ENCODE results near the gene CBLL1. TPM values are rescaled to one million over a fixed set of nuclear protein-coding genes. Genes with fewer than 3 reads are reported as not detected.

CBLL1 gene
- total RNA-seq (2016; rRNA removed; fragmentation: Illumina TruSeq; extraction: Trizol) (10.5 and 12.2 TPM in 2 replicates), polyA plus RNA-seq (2011; rRNA removed) (8.8 and 9.1 TPM in 2 replicates), polyA minus RNA-seq (2011; rRNA and poly(A)+ RNA removed; ENCODE audit: low replicate concordance) (10.1 and 20.3 TPM in 2 replicates), Bru-seq, nascent RNA (percentile 92 among the genes with signal in this experiment), BruChase-seq, experiment 1, labeled RNA remaining after a 6-hour chase (percentile 83 among the genes with signal in this experiment), BruChase-seq, experiment 2, labeled RNA remaining after a 2-hour chase (percentile 89 among the genes with signal in this experiment)
- 4.6 and 9.6 TPM in 2 replicates for total RNA-seq (2016; cell fraction: cytosol; rRNA removed; fragmentation: Illumina TruSeq; extraction: Trizol; ENCODE audit: low read depth)
- 8.4 and 9.8 TPM in 2 replicates for total RNA-seq (2016; cell fraction: insoluble cytoplasmic fraction; rRNA removed; fragmentation: Illumina TruSeq; extraction: Trizol)
- total RNA-seq (2016; cell fraction: membrane; rRNA removed; fragmentation: Illumina TruSeq; extraction: Trizol): 10.8 and 12.2 TPM in 2 replicates
- 14.2 and 14.8 TPM in 2 replicates for total RNA-seq (2016; cell fraction: nucleus; rRNA removed; fragmentation: Illumina TruSeq; extraction: Trizol)
- 4.3 and 5.7 TPM in 2 replicates for polyA plus RNA-seq (2011; cell fraction: cytosol; rRNA removed)
- 14.0 and 15.1 TPM in 2 replicates for polyA plus RNA-seq (2011; cell fraction: nucleus; rRNA removed)
- polyA plus RNA-seq (2012): 20.1 and 22.9 TPM in 2 replicates
- polyA plus RNA-seq (2016; cell fraction: cytosol; fragmentation: Illumina TruSeq; extraction: Trizol; ENCODE audit: low read depth): 2.6 and 2.7 TPM in 2 replicates
- 14.3 and 19.8 TPM in 2 replicates for polyA plus RNA-seq (2016; cell fraction: insoluble cytoplasmic fraction; fragmentation: Illumina TruSeq; extraction: Trizol; ENCODE audit: low read depth)
- 5.6 and 7.4 TPM in 2 replicates for polyA plus RNA-seq (2016; cell fraction: membrane; fragmentation: Illumina TruSeq; extraction: Trizol; ENCODE audit: low read depth)
- polyA plus RNA-seq (2016; cell fraction: nucleus; fragmentation: Illumina TruSeq; extraction: Trizol; ENCODE audit: insufficient read depth, low read depth): 15.6 and 15.9 TPM in 2 replicates
- 15.6 and 20.4 TPM in 2 replicates for polyA minus RNA-seq (2011; cell fraction: cytosol; rRNA and poly(A)+ RNA removed)
- polyA minus RNA-seq (2011; cell fraction: nucleus; rRNA and poly(A)+ RNA removed): 42.4 and 45.3 TPM in 2 replicates
- long read RNA-seq, experiment 1, full-length matches to known transcripts: 4 of 5 reads
- long read RNA-seq, experiment 1, partial matches to known transcripts: 0 of 5 reads
- long read RNA-seq, experiment 1, other reads (novel, unspliced or antisense): 1 of 5 reads
- long read RNA-seq, experiment 2, full-length matches to known transcripts: 8 of 31 reads
- long read RNA-seq, experiment 2, partial matches to known transcripts: 4 of 31 reads
- long read RNA-seq, experiment 2, other reads (novel, unspliced or antisense): 19 of 31 reads

- H3K4me2 ChIP-seq (ENCODE audit: low read depth, low read length): peak within 1 kb of the TSS; percentile 94
- in situ Hi-C loops (cut with HindIII; ENCODE audit: extremely low pct_ligation_motif_present, low pct_unique_long_range_greater_than_20kb): loop anchor here (5.0 to 25.0 kb wide), 2 partner anchors 129 to 369 kb away; no protein-coding TSS in a partner anchor
- H3K9me3 ChIP-seq (ENCODE audit: low read length): no peaks in the 10 kb centered on the region
- CTCF ChIA-PET (ENCODE audit: low intra/inter-chr PET ratio, low total read pairs): interaction anchor here (1.7 to 2.4 kb wide), 2 partner anchors 131 to 136 kb away, joined by 20 to 30 read pairs; no protein-coding TSS in a partner anchor
- peak within 1 kb of the TSS; percentile 95 for H2AFZ ChIP-seq (ENCODE audit: low read length)
- intact Hi-C loops (cut with micrococcal nuclease; ENCODE audit: unreplicated experiment): loop anchor here (1.0 to 10.0 kb wide), 5 partner anchors 36 to 401 kb away; no protein-coding TSS in a partner anchor
- peaks cover 0 to 3% of the 10 kb centered on the region in 2 experiments; a peak in 1 of 5 replicates for H3K36me3 ChIP-seq (replicated peaks in 1 of 2; ENCODE audit: control insufficient read depth in 1 of 2, insufficient read depth in 2 of 2, low read length in 2 of 2)
- BruUV-seq (replicated peaks): TSS peak; percentile 81
- peak within 1 kb of the TSS; percentile 92 for H3K9ac ChIP-seq (ENCODE audit: insufficient read depth, low read depth, low read length)
- peak within 1 kb of the TSS; percentile 98 for H3K27ac ChIP-seq (ENCODE audit: extremely low read length, insufficient read depth, low read length)
- POLR2A ChIA-PET: interaction anchor here (0.8 to 3.0 kb wide), 21 partner anchors 12 to 575 kb away, joined by 3 to 30 read pairs (median 4); partner anchors contain the start of genes BCAP29, COG5, DLD and DUS4L
- DNase-seq (ENCODE audit: low spot score) (peak; percentile 91), FAIRE-seq (peak; percentile 21), ATAC-seq (peak; percentile 97)
- peaks cover 17% of the 10 kb centered on the region for H4K20me1 ChIP-seq (ENCODE audit: insufficient read depth, low read length)
- no peaks in the 10 kb centered on the region; a peak in 1 of 5 replicates for H3K27me3 ChIP-seq (ENCODE audit: control insufficient read depth in 1 of 2, insufficient read depth in 2 of 2, low read length in 2 of 2)
- peak within 1 kb of the TSS; percentile 86 to 92 (median 87) for H3K4me3 ChIP-seq (replicated peaks in 1 of 3; ENCODE audit: insufficient read depth in 1 of 3, low read depth in 2 of 3, low read length in 3 of 3)
- peaks cover 37% of the 10 kb centered on the region for H3K4me1 ChIP-seq (ENCODE audit: insufficient read depth, low read length)
- WGBS (ENCODE audit: low lambda C conversion rate): 0% methylated on average over 23 of the region's 56 CpGs
- H3K79me2 ChIP-seq (ENCODE audit: insufficient read depth, low read length): peaks cover 48% of the 10 kb centered on the region
- peak; percentile 67; the same call in 1 of the 2 replicates for TF ChIP-seq JUND (CRISPR knock-in tag; IDR thresholded peaks at IDR 0.05)
- TF ChIP-seq KLF6 (CRISPR knock-in tag; IDR thresholded peaks at IDR 0.05): peak; percentile 21
- TF ChIP-seq ZNF513 (CRISPR knock-in tag; conservative IDR thresholded peaks at IDR 0.05): no peak; the same call in 1 of the 2 replicates
- TF ChIP-seq TAF1 (CRISPR knock-in tag; IDR thresholded peaks at IDR 0.05): peak; percentile 75; the same call in 1 of the 2 replicates
- no peak for TF ChIP-seq ATF7 (IDR thresholded peaks at IDR 0.05)
- no peak for TF ChIP-seq ATF7 (CRISPR knock-in tag; IDR thresholded peaks at IDR 0.05)
- TF ChIP-seq MYNN (CRISPR knock-in tag; IDR thresholded peaks at IDR 0.05; ENCODE audit: low read depth): no peak
- peak; percentile 80 for TF ChIP-seq DNMT3B (CRISPR knock-in tag; conservative IDR thresholded peaks at IDR 0.05)
- no peak for TF ChIP-seq NR3C1 (CRISPR knock-in tag; IDR thresholded peaks at IDR 0.05)
- 0 out of 2 replicates have a peak, but pooled peaks have one; percentile 44 for TF ChIP-seq ZNF800 (CRISPR knock-in tag; IDR thresholded peaks at IDR 0.05)
- TF ChIP-seq FUBP1 (CRISPR knock-in tag; IDR thresholded peaks at IDR 0.05; ENCODE audit: borderline replicate concordance): no peak
- TF ChIP-seq KLF11 (CRISPR knock-in tag; IDR thresholded peaks at IDR 0.05): 0 out of 2 replicates have a peak, but pooled peaks have one; percentile 61
Measured at GRCh38 chr7:107743567-107744344, at the start of gene CBLL1. Gene CBLL1 (plus strand): TSS chr7:107744142. CDS start chr7:107744164, 22 bp downstream.

Data from HepG2 (cell line).